Activated T-cell treated with anti-CD3 and anti-CD28 coated beads for 4 hours (primary cell): Measurements from ENCODE around the gene MOK.
"Not testable (repeated sequence)": the region's sequence is repeated elsewhere in the genome, so short reads cannot be mapped to it uniquely, and the experiment has no call there.

ENCODE experiments used
- DNase-seq: peaks from one replicate; pipeline ENCODE4 v3.0.0-alpha.2; 2020

Gene MOK

GRCh38 chr14:102320671-102321455 lies 15.9 kb upstream of the MOK start:
- DNase-seq: no peak

- peak; percentile 27 for DNase-seq
Observed at GRCh38 chr14:102320033-102320660, 15.2 kb upstream of the MOK start.

GRCh38 chr14:102319351-102320032 lies 14.5 kb upstream of the MOK start, which contains the start of gene ZNF839:
Gene ZNF839, plus strand, starts transcription at chr14:102319746. Its CDS starts 20 bp downstream, at chr14:102319766.
- DNase-seq: peak; percentile 91

GRCh38 chr14:102318781-102319276 lies 13.9 kb upstream of the MOK start:
- DNase-seq: no peak

- DNase-seq: no peak
Observed at GRCh38 chr14:102317564-102318248, 12.7 kb upstream of the MOK start.

- peak; percentile 96 for DNase-seq
Observed at GRCh38 chr14:102316743-102317563, 12.0 kb upstream of the MOK start.

GRCh38 chr14:102316338-102316742 lies 11.4 kb upstream of the MOK start:
- peak; percentile 24 for DNase-seq

- no peak for DNase-seq
Observed at GRCh38 chr14:102315121-102315520, 10.2 kb upstream of the MOK start.

DNA sequence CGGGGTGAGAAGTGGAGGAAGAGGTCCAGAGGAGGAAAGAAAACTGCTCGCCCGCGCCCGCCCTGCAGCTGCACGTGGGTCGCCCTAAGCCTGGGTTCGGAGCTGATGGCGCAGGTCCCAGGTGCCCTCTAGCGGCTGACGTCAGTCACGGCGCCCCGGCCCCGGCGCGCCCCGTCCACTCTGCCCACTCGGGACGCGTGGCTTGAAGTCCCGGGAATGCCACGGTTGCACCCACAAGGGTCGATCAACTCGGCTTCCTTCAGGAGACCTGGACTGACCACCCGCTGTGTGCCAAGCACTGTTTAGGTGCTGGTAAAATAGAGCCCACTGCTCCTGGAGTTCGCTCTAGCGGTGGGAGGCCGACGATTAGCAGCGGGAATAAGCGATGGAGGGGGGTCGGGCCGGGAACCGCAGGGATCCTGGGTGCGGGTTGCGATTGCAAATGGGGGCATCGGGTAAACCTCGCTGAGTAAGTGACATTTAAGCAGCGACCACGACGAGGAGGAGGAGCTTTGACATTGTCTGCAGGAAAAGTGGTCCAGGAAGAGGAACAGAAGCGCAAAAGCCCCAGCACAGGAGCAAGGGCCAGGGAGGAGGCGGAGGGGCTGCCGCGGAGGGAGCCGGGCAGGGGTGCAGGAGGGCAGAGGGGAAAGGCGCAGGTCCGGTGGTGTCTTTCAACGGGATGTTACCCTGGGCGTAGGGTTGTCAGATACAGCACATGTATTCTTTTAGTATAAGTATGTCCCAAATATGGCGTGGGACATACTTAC lies 9.5 kb upstream of the MOK start:
- peak; percentile 71 for DNase-seq

- no peak for DNase-seq
Observed at GRCh38 chr14:102303664-102304063, 1.3 kb downstream of the MOK start.

DNA sequence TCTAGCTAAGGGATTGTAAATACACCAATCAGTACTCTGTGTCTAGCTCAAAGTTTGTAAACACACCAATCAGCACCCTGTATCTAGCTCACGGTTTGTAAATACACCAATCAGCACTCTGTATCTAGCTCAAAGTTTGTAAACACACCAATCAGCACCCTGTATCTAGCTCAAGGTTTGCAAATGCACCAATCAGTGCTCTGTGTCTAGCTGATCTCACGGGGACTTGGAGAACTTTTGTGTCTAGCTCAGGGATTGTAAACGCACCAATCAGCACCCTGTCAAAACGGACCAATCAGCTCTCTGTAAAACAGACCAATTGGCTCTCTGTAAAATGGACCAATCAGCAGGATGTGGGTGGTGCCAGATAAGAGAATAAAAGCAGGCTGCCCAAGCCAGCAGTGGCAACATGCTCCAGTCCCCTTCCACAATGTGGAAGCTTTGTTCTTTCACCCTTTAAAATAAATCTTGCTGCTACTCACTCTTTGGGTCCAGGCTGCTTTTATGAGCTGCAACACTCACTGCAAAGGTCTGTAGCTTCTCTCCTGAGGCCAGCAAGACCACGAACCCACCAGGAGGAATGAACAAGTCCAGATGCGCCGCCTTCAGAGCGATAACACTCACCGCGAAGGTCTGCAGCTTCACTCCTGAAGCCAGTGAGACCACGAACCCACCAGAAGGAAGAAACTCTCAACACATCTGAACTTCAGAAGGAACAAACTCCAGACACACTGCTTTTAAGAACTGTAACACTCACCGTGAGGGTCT lies 6.5 kb downstream of the MOK start:
- DNase-seq: not testable (repeated sequence)

- no peak for DNase-seq
Observed at GRCh38 chr14:102297436-102298170, 7.4 kb downstream of the MOK start.

DNA sequence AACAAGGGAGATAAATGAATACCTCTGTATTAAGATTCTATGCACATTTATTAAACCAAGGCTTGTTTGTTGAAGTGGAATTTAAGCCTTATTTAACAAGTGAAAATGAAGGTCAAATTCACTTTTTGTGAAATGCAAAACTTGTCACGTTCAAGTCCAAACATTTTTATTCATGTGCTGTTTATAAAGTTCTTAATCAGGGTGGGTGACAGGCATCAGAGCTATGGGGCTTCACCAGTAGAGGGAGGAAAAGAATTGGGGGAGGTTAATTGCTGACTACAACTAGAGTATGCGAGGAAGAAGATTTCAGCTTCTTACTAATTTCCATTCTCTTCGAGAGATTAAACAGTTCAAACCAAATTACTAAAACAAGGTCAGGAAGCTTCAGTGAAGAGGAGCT lies 9.7 kb downstream of the MOK start:
- no peak for DNase-seq

- no peak for DNase-seq
Observed at GRCh38 chr14:102293781-102294180, 11.2 kb downstream of the MOK start.

- DNase-seq: no peak
Observed at GRCh38 chr14:102292441-102292840, 12.5 kb downstream of the MOK start.

DNA sequence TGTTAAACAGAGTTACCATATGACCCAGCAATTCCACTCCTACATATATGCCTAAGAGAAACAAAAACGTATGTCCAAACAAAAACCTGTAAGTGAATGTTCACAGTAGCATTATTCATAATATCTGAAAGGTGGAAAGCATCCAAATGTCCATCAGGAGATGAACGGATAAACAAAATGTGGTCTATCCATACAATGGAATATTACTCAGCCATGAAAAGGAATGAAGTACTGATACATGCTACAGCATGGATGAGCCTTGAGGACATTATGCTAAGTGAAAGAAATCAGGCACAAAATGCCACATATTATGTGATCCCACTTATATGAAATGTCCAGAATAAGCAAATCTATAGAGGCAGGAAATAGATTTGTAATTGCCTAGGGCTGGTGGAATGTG lies 16.8 kb downstream of the MOK start:
- DNase-seq: no peak

DNA sequence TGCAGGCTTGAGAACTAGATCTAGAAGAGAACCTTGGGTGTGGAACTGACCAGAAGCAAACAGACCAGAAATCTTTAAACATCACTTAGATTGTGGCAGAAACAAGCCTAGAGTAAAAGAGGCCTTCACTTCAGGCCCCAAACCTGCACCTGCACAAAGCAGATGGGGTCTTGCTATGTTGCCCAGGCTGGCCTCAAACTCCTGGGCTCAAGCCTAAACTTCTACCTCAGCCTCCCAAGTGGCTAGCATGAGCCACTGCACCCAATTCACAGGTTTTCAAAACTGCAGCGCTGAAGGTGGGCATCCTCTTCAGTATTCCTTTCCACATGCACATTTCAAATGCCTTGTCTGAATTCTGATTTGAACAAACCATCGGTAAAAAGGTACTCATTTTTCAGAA lies 19.9 kb downstream of the MOK start:
- no peak for DNase-seq

DNA sequence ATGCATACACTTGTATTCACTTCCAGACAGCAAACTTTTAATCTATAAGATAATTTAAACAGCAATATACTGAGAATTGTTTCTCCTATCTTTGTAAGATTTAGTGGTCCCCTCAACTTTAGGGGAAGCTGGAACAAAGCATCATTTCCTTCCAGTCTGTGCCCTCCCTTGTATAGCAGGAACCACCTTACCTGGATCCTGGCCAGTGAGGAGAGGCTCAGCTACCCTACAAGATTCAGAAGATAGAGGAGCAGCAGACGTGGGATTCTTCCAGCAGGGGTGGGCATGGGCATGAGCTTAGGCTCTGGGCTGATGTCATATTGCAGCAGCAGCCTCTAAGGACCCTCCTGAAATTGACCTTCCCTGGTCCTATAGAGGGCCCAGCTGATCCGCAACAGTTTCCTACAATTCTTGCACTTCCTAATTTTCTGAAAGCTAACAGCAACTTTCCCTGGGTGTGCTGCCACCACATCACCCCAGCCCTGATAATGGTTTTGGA lies 21.3 kb downstream of the MOK start:
- DNase-seq: no peak

DNA sequence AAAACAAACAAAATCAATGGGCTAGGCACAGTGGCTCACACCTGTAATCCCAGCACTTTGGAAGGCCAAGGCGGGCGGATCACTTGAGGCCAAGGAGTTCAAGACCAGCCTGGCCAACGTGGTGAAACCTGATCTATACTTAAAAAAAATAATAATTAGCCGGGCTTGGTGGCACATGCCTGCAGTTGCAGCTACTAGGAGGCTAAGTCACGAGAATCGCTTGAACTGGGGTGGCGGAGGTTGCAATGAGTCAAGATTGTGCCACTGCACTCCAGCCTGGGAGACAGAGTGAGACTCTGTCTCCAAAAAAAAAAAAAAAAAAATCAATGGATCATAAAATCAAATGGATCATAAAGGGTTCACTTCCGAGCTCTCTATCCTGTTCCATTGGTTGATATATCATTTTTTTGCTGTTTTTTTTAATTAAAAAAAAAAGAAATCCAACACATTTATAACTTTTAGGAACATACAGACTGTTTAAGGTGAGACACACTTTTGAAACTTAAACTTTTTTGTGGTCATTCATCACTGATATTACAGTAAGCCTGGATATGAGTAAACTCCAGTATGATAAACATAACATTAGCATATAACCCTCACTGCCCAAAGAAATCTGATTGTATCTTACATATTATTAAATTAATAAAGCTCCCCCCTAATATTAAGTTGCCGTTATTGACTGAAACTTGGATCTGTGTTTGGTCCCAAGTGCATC lies 22.1 kb downstream of the MOK start:
- no peak for DNase-seq
